HG02870 (cell line): Measurements from ENCODE around the gene PACSIN3.
A peak's percentile ranks its signal among the peaks of the same experiment; 100 is the strongest.
"Not testable (repeated sequence)": the region's sequence is repeated elsewhere in the genome, so short reads cannot be mapped to it uniquely, and the experiment has no call there.

Source experiments
- ATAC-seq: cut with Tn5 transposase; IDR thresholded peaks from one replicate; pipeline ENCODE4 v1.9.1; 2021; ENCODE audit warnings: mild to moderate bottlenecking, moderate library complexity; ENCODE audit not compliant: unreplicated experiment

The PACSIN3 gene

DNA sequence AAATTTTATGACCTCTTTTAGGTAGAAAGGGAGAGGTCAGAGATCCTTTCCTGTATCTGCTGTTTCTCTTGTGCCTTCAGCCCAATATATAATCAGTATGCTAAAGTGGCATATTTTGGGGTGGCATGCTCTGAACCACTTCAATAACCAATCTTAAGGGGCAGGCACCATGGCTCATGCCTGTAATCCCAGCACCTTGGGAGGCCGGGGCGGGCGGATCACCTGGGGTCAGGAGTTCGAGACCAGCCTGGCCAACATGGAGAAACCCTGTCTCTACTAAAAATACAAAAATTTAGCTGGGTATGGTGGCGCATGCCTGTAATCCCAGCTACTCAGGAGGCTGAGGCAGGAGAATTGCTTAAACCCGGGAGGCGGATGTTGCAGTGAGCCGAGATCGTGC, 11.9 kb upstream of the PACSIN3 start:
- not testable (repeated sequence) for ATAC-seq

DNA sequence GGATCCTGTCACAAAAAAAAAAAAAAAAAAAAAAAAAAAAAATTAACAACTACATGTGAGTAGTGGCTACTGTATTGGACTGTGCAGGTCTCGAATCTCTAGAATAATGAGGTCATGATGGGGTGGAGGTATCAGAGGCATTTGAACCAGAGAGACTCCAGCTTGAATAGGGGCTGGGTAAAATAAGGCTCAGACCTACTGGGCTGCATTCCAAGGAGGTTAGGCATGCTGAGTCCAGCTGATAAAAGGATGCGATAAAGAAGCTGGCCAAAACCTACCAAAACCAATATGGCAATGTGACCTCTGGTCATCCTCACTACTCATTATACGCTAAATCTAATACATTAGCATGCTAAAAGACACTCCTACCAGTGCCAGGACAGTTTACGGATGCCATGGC, 5.9 kb upstream of the PACSIN3 start:
- ATAC-seq = no peak

DNA sequence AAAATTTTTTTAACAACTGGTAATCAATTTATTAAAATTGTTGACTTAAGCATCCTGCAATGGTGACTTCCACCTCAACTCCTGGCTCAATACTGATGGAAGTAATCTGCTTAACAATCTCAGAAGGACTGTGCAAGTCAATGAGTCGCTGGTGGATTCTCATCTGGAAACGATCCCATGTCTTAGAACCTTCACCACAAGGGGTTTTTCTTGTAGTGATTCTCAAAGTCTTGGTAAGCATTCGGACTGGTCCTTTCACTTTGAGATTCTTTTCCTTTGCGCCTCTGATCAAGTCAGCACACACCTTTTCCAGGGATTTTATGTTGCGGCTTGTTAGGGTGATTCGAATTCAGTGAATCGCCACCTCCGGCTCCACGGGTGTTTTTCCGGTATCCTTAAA, 4.9 kb upstream of the PACSIN3 start:
- not testable (repeated sequence) for ATAC-seq

DNA sequence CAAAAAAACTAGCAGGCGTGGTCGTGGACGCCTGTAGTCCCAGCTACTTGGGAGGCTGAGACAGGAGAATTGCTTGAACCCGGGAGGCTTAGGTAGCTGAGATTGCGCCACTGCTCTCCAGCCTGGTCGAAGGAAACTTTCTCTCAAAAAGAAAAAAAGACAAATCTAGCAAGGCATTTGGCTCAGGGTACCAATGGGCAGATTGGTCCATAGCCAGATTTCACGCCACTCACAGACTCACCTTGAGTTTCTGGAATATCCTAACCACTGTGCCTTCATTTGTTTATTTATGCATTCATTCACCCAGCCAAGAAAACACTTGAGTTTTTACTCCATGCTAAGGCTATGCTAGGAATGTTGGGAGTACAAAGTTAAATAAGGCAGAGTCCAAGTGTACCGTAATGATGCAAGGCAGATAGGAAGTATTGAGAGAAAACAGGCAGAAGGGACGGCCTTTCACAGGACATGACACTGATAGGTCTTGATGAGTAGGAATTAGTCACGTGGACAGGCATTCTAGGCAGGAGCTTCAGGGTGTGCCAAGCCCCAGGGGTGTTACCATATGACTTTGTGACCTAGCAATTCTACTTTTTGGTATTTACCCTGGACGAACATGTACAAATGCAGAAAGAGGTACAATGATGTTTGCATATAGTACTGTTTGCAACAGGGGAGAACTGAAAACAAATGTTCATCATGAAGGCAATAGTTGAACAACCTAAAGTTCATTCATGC, 3.0 kb upstream of the PACSIN3 start:
- no peak for ATAC-seq

DNA sequence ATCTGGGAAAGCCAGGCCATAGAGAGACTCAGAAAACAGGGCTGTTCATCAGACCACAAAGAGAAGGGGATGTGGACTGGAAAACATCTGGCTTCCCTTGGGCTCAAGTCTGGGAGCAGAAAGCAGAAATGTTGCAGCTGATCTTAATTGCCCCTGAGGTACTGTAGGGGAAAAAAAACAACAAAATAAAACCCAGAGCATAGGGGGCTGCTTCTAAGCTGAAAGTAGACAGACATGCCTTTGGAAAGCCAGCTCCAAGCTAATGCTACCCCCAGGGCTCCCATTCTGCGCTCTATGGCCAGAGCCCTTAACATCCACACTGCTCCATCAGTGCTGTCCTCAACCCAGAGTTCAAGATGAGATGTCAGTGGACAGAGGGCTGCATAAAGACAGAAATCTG, 2.0 kb upstream of the PACSIN3 start:
- no peak for ATAC-seq

DNA sequence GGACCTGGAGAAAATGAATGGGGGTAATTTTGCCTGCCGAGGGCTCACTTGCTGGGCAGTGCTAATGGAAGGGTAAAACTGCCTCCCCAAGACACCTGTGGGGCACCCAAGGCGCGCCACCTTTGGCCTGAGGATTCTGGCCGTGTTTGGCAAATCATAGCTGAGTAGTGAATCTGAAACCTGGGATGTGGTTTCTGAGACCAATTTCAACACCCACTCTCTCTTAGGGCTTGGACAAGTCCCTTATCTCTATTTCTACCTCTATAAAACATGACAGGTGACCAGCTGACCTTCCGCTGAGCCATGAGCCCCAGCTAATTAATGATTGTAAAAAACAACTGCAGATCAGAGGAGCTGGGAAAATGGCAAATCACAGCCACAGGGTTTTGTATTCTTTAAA, 1.5 kb upstream of the PACSIN3 start:
- no peak for ATAC-seq

DNA sequence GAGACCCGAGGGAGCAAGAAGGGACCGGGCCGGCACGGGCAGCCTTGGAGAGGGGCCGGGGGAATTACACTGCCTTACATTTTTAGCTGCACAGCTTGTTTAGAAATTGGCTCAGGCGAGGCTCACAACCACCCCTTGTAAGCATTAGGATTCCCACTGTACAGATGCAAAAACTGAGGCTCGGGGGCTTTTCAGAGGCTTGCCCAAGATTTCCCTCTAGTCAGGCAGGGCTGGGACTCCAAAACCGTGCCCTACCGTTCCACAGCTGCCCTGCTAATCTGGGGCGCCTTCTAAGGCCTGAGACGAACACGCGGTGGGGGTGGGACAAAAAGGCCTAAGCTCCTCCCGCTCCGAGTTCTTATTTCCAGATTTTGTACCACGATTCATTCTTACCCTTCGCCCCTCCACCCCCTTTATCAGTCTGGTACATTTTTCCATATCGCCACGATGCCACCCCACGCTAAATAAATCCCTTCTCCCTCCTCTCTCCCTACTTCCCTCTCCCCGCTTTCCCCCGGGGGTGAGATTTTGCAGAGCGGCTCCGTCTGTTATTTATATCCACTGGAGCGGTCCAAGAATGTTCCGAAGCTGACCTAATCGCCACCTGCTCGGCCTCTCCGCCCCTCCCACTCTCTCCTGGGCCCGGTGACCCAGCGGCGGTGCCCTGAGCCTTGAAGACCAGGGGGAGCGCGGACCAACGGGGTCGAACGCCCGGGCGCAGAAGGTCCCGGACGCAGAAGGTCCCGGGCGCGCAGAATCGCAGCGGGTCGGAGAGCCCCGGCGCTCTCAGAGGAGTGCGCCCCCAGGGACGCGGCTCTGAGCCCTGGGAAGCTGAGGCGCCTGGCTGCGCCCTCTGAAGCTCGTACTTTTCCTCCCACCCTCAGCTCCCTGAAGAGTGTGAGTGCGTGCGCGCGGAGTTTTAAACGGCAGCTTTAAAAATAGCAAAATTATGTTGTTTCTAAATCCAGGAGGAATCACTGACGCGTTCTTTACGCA, 764 bp upstream of the PACSIN3 start:
- no peak for ATAC-seq

DNA sequence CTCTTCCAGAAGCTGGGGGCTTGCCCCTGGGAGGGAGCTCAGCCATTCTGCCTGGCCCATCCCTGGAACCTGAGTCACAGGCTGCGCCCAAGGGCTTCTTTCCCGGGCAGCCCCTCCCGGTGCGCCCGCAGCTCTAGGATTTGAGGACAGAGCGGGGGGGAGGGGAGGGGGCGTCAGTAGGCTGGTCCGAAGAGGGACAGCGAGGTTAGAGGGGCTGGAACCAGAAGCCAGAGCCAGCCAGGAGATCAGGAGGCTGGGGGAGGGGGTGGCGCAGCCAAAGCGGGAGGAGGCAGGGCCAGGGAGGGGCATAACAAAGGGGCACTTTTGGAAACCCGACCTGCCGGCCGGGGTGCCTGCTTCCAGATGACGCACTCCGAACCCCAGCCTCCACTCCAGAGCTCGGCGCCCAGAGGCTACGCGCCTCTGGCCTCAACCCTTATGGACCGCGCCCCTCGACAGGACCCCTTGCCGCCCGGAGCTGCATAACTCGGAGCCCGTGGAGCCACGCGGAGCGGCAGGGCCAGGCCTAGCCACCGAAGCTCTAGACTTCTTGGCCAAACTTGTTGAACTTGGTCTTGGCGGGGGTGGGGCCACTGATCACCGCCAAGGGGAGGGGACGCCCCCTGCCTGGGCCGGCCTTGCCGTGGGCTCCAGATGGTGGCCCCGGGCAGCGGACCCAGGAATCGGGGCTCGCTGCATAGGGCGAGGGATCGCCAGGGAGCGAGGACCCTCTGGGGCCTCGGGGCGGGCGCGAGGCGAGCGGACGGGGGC, 744 bp downstream of the PACSIN3 start:
- peak; percentile 14 for ATAC-seq

DNA sequence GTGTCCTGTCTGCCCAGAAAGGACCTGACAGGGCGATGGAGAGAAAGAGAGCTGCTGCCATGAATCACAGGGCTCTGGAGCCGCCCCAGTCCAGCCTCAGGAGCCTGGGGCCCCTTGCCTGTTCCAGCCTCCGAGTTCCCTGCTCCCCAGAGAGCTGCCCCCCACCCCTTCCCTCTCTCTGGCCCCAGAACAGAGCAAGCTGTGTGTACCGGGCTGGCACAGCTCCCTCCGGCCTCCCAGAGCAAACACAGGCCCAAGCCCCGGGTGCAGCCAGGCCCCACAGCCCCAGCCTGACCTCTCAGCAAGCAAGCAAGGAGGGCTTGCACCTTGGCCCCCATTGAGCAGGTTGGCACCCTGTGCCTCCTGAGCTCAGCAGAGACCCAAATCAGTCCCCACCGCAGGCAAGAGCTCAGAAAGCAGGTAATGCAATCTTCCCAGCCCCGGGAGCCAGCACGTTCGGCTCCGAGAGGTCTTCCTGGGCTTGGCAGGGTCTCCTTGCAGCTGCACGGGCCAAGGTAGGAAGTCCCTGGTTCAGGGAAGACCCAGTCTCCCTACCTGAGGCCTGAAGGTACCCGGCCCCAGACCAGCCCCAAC, 1.4 kb downstream of the PACSIN3 start:
- ATAC-seq = no peak

DNA sequence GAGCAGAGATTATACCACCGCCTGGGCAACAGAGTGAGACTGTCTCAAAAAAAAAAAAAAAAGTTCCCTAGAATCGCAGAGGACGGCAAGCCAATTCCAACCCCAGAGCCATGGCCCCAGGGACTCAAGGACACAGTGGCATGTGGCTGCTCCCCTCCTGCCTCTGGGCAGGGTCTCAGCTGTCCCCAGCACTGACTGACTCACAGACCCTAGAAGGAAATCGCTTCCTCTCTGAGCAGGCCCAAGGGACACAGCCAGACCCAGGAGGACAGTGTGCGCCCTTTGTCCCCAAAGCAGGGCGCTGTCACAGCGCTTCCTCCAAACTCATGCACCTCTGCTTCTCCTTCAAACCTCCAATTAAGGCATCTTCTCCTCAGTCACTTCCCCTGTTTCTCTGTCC, 2.3 kb downstream of the PACSIN3 start:
- ATAC-seq = no peak

DNA sequence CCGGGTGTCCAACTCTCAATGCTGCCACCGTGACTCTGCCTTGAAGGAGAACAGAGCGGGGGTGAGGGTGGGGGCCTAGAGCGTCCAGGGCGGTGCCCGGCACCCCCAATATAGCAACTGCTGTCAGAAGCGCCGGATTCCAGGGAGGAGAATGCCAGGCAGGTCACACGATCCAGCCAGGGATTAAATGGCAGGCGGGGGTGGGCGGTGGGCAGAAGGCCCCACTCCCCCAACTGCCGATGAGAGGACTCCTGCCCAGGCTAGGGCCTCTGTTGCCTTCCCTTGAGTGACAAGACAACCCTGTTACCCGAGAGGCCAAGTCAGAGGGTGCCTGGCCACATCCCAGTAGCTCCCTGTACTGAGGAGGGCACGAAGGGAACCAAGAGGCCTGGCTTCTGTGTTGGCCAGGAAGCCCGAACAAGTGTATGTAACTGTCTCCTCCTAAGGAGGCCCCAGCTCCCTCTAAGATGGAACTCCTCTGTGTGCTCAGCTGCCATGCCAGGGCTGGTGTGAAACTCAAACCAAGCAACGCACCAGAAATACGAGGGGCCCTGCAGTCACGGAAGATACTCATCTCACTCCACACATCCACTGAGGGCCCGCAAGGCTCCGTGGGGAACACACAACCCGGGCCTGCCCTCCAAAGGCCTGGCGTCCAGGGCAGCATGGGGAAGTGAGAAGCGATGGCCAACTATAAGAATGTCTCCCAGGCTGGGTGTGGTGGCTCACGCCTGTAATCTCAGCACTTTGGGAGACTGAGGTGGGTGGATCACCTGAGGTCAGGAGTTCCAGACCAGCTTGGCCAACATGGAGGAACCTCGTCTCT, 3.0 kb downstream of the PACSIN3 start:
- ATAC-seq = no peak

DNA sequence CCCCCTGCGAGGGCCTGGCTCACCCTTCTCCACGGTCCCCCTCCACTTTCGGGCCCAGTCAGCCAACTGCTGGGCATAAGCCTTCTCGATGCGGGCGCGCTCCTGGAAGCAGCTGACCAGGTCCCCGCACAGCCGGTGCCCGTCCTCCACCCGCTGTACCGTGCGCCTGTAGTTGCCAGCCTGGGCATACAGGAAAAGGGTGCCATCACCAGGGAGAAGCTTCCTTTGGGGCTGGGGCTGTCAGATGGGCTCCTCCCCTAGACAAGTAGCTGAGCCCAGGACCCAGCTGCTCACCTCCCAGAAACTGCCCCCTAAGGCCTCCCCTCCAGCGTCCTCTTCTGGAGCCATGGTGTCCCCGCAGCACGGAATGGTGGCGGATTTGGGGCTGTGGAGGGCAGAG, 3.9 kb downstream of the PACSIN3 start:
- no peak for ATAC-seq

DNA sequence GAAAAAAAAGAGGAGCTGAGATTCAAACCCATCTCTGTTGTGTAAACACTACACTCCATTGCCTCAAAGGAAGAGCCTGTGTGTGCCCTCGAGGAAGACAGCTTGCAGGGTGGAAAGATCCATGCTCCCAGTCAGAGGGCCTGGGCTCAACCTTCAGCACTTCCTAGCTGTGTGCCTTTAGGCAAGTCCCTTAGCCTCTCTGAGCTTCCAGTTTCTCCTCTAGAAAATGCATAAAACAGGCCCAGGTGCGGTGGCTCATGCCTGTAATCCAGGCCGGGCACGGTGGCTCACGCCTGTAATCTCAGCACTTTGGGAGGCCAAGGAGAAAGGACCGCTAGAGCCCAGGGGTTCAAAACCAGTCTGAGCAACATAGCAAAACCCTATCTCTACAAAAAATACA, 5.0 kb downstream of the PACSIN3 start:
- no peak for ATAC-seq

DNA sequence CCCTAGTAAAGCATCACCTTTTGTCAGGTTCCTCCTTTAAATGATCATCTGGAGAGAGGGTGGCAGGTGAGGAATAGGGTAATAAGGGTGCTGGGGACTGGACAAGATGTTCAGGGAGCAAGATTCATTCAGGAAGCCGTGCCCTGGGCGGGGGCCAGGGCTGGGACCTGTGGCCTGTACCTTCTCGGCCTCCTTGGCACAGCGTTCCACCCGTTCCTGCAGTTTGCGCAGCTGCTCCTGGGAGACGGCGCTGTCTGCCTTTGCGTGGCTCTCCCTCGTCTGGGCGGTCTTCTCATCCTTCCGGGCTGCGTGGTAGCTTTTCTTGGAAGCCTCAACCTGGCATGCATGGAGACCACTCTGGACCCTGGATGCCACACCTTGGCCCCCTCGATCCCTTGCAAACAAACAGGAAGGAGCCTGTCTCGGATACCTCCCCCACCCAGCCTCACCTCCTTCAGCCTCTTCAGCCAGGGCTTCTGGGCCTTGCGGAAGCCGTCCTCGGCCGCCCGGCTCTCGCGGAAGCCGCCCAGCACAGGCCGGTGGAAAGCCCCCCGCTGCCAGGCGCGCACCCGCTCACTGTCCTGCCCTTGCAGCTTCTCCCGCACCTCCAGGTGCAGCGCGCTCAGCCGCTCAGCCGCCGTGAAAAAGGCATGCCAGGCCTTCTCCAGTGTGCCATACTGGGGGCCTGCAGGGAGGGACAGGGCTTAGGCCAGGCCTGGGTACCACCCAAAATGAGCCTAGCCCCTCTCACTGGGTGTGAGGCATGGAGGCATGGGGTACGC, 6.0 kb downstream of the PACSIN3 start:
- no peak for ATAC-seq

DNA sequence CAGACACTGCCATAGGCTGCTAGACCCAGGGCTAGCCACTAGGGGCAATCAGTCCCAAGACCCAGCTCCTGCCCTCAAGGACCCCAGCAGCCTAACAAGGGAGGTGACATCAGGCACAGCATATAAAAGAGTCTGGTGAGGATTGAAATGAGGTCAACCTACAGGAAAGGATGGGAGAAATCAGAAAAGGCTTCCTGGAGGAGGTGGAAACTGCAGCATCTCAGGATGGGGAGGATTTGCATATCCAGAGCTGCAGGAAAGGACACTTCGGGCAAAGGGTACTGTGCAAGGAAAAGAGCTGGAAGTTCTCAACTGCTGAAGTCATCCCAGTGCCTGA, 6.6 kb downstream of the PACSIN3 start:
- ATAC-seq = no peak

DNA sequence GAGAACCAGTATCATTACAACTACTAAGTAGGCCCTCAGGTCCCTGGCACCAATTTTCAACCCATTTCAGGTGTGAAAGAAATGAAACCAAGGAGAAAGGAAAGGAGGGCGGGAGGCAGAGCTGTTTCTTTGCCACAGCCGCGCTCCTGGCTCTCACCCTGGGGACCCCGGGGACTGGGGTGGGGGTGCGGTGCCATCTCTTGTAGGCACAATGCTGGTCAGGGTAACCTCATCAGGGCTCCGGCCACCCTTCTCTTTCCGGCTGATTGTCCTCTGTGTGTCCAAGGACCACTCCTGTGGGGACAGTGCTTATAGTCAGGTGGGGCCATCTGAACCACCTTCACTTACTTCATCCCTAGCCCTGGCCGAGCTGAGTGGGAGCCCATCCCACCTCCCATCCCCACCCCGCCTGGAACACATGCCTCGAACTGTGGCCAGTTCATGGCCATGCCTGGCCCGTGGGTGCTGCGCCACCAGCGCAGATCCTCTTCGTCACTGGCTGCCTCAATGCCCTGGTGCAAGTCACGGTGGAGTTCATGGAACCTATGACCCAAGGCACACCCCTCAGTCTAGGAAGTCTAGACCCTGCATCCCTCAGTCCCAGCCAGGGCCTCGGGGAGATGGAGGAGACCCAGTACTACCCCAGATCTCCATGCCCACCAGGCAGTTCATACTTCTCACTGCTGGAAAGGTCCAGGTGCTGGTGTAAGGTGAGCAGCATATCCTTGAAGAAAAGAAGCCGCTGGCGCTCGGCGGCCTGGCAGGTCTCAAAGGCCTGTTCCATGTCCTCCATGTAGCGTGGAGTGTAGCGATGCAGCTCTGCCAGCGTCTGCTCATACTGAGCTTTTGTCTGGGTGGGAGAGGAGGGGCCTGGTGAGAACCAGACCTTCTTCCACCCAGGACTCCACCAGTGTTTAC, 7.2 kb downstream of the PACSIN3 start:
- no peak for ATAC-seq

DNA sequence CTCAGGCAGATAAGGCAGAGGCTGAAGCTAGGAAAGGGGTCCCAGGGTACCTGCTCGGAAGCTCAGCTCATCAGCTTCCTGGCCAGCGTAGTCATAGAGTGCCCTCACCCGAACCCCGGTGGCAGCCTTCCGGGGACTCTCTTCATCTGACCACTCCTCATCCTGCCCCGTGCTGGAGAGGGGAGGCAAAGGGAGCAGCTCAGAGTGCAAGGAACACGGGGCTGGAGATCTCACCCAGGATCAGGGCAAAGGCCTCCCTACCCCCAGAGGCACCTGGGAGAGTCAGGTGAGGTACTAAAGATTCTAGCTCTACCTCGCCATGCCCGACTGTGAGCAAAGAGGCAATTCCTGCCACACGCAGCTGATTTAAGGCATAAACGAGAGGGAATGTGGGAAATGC, 7.9 kb downstream of the PACSIN3 start:
- ATAC-seq = no peak

DNA sequence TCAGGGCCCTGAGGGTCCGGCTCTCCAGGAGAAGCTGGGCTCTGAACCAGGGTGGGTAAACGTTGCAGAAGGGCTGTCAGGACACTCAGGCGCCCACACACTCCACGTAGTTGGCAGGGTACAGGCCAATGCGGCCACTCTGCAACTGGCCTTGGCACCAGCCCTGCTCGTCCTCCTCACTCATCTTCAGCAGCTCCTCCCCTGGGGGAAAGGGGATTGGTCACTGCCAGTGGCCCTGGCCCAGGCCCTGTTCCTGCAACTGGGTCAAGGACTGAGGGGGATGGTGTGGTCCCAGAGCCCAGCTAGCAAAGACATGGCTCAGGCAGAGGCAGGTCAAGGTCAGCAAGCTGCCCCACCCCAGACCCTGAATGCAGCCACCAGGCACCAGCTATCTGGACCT, 8.4 kb downstream of the PACSIN3 start:
- no peak for ATAC-seq
